Measurements from ENCODE around the gene MRPS27. TPM values are rescaled to one million over a fixed set of nuclear protein-coding genes. Genes with fewer than 3 reads are reported as not detected.

Gene MRPS27
- total and polyA plus RNA-seq, 8 donors = 14.8 to 43.3 (median 23.1) TPM

- DNase-seq = no peak
- peaks cover 0 to 49% (median 22%) of the 10 kb centered on the region in 4 donors for H3K4me1 ChIP-seq
- no peaks in the 10 kb centered on the region for H3K36me3 ChIP-seq
- no peak overlapping the region for H3K4me3 ChIP-seq
- no peaks in the 10 kb centered on the region for H3K27me3 ChIP-seq
- intact Hi-C loops (cut with DNase I; ENCODE audit: low total_unique reads) = no loop called here
- 70 to 87% (median 81%) methylated on average over 5 of the region's 5 CpGs for WGBS, 5 donors
- no peak for TF ChIP-seq EP300 (IDR thresholded peaks at IDR 0.05)
- TF ChIP-seq, protein P1, sequence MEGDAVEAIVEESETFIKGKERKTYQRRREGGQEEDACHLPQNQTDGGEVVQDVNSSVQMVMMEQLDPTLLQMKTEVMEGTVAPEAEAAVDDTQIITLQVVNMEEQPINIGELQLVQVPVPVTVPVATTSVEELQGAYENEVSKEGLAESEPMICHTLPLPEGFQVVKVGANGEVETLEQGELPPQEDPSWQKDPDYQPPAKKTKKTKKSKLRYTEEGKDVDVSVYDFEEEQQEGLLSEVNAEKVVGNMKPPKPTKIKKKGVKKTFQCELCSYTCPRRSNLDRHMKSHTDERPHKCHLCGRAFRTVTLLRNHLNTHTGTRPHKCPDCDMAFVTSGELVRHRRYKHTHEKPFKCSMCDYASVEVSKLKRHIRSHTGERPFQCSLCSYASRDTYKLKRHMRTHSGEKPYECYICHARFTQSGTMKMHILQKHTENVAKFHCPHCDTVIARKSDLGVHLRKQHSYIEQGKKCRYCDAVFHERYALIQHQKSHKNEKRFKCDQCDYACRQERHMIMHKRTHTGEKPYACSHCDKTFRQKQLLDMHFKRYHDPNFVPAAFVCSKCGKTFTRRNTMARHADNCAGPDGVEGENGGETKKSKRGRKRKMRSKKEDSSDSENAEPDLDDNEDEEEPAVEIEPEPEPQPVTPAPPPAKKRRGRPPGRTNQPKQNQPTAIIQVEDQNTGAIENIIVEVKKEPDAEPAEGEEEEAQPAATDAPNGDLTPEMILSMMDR (IDR thresholded peaks at IDR 0.05) = no peak
- TF ChIP-seq POLR2A (IDR thresholded peaks at IDR 0.05) = no peak
- no peak for TF ChIP-seq POLR2AphosphoS5 (IDR thresholded peaks at IDR 0.05)
- H3K27ac ChIP-seq = peak overlapping the region in 2 of 5 donors; percentile 47 to 49
- no peaks in the 10 kb centered on the region for H3K9me3 ChIP-seq
Measured at GRCh38 chr5:72265032-72265877, 54.8 kb downstream of the MRPS27 start.

DNA sequence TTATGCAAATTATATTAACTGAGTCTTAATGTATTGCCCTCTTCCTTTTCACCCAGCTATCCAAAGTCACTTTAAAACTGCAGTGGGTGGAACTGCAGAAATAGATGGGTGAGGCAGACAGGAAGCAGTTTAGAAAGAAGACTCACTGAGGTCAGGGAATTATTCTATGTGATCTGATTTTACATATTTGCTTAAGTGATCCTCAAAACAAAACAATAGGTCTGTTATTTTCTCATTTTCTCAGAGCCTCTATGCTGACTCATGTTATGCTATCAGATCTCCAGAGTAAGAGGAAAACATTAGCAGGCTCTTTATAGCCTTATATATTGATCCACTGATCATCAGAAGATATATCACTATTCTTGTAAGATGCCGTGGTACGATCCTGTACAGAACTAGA lies 63.5 kb downstream of the MRPS27 start:
- no peaks in the 10 kb centered on the region for H3K9me3 ChIP-seq
- TF ChIP-seq, protein P1 (IDR thresholded peaks at IDR 0.05) = no peak
- no peak for TF ChIP-seq EP300 (IDR thresholded peaks at IDR 0.05)
- no peak for TF ChIP-seq POLR2AphosphoS5 (IDR thresholded peaks at IDR 0.05)
- no peak for TF ChIP-seq POLR2A (IDR thresholded peaks at IDR 0.05)
- peaks cover 0 to 3% (median 0%) of the 10 kb centered on the region in 4 donors for H3K36me3 ChIP-seq
- DNase-seq = no peak
- peaks cover 0 to 23% (median 9%) of the 10 kb centered on the region in 4 donors for H3K4me1 ChIP-seq
- no peaks in the 10 kb centered on the region for H3K27me3 ChIP-seq
- H3K27ac ChIP-seq = no peak overlapping the region
- 76 to 88% (median 83%) methylated on average over 2 of the region's 2 CpGs for WGBS, 5 donors
- intact Hi-C loops (cut with DNase I; ENCODE audit: low total_unique reads) = no loop called here
- no peak overlapping the region for H3K4me3 ChIP-seq

DNA sequence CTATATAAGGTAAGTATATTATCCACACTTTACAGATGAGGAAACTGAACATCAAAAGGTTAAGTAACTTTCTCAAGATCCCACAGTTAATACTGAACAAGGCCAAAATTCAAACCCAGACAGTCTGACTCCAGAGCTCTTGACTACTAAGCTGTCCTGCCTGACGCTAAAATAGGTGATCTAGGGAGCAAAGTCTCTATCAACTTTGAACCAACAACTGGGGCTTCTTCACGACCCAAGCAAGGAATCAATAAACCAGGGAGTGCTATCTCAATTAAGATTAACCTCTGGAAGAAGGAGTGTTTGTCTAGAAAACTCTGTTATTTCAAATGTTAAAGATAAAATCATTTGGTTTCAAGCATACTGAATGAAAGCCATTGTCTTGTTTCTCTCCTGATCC lies 64.4 kb downstream of the MRPS27 start:
- no peaks in the 10 kb centered on the region for H3K27me3 ChIP-seq
- H3K9me3 ChIP-seq = no peaks in the 10 kb centered on the region
- peaks cover 0 to 3% (median 0%) of the 10 kb centered on the region in 4 donors for H3K36me3 ChIP-seq
- intact Hi-C loops (cut with DNase I; ENCODE audit: low total_unique reads) = no loop called here
- no peak for DNase-seq
- no peak overlapping the region for H3K4me3 ChIP-seq
- H3K27ac ChIP-seq = peak overlapping the region in 1 of 5 donors; percentile 5
- H3K4me1 ChIP-seq = peaks cover 0 to 32% (median 11%) of the 10 kb centered on the region in 4 donors
- no peak for TF ChIP-seq POLR2A (IDR thresholded peaks at IDR 0.05)
- no peak for TF ChIP-seq EP300 (IDR thresholded peaks at IDR 0.05)
- 38 to 74% (median 53%) methylated on average over 2 of the region's 2 CpGs for WGBS, 5 donors

- DNase-seq = no peak
- peaks cover 0 to 3% (median 0%) of the 10 kb centered on the region in 4 donors for H3K36me3 ChIP-seq
Measured at GRCh38 chr5:72255237-72255636, 64.8 kb downstream of the MRPS27 start.

More at GRCh38 chr5:72255237-72255636, 64.8 kb downstream of the MRPS27 start:
- Histone ChIP-seq H3K9me3 (no peaks in the 10 kb centered on the region), H3K27me3 (no peaks in the 10 kb centered on the region), H3K27ac (no peak overlapping the region), H3K4me3 (no peak overlapping the region), H3K4me1 (peaks cover 0 to 34% (median 11%) of the 10 kb centered on the region in 4 donors)
- 66 to 83% (median 78%) methylated on average over 3 of the region's 3 CpGs for WGBS, 5 donors
- TF ChIP-seq, protein P1 (IDR thresholded peaks at IDR 0.05) = no peak
- TF ChIP-seq POLR2AphosphoS5 (IDR thresholded peaks at IDR 0.05) (no peak), EP300 (IDR thresholded peaks at IDR 0.05) (no peak), POLR2A (IDR thresholded peaks at IDR 0.05) (no peak)
- intact Hi-C loops (cut with DNase I; ENCODE audit: low total_unique reads) = no loop called here

All from stomach (tissue), 9 donors.